Smooth muscle cell (in vitro differentiated cells): ENCODE measurements around the gene ALPI. TPM values are rescaled to one million over a fixed set of nuclear protein-coding genes. Genes with fewer than 3 reads are reported as not detected.

Experiments
- DNase-seq: peaks from one replicate; lab custom pipeline; 2025; ENCODE audit not compliant: unreplicated experiment; lab: John Stamatoyannopoulos, UW
- H2AFZ ChIP-seq: fragments of 200-600 bp; sonication (generic); 2 replicates; pipeline ENCODE4 v1.6.0; 2016; ENCODE audit warnings: antibody characterized with exemption, low read depth, mild to moderate bottlenecking
- H3F3A ChIP-seq: fragments of 200-600 bp; sonication (generic); 2 replicates; pipeline ENCODE4 v1.6.0; 2017; ENCODE audit warnings: antibody characterized with exemption, low read depth
- H3K27ac ChIP-seq: fragments of 200-600 bp; sonication (generic); 2 replicates; pipeline ENCODE4 v1.5.1; 2016; ENCODE audit warnings: low read depth, mild to moderate bottlenecking
- H3K27me3 ChIP-seq: fragments of 200-600 bp; sonication (generic); 2 replicates; pipeline ENCODE4 v1.6.1; 2016; ENCODE audit warnings: low read depth, mild to moderate bottlenecking
- H3K36me3 ChIP-seq: fragments of 200-600 bp; sonication (generic); 2 replicates; pipeline ENCODE4 v1.5.1; 2016; ENCODE audit warnings: low read depth
- H3K4me1 ChIP-seq: fragments of 200-600 bp; sonication (generic); 2 replicates; pipeline ENCODE4 v1.5.1; 2016; ENCODE audit warnings: low read depth
- H3K4me2 ChIP-seq: fragments of 200-600 bp; sonication (generic); 2 replicates; pipeline ENCODE4 v1.6.0; 2016; ENCODE audit warnings: mild to moderate bottlenecking
- H3K4me3 ChIP-seq: fragments of 200-600 bp; sonication (generic); 2 replicates; pipeline ENCODE4 v1.5.1; 2016; ENCODE audit warnings: mild to moderate bottlenecking
- H3K79me2 ChIP-seq: fragments of 200-600 bp; sonication (generic); 2 replicates; pipeline ENCODE4 v1.6.0; 2016; ENCODE audit warnings: low read depth, mild to moderate bottlenecking
- H3K9ac ChIP-seq: fragments of 200-600 bp; sonication (generic); 2 replicates; pipeline ENCODE4 v1.6.0; 2016; ENCODE audit warnings: low read depth
- H3K9me3 ChIP-seq: fragments of 200-600 bp; sonication (generic); replicated peaks from 2 replicates; pipeline ENCODE4 v1.5.1; 2016; ENCODE audit warnings: low read depth
- H4K20me1 ChIP-seq: fragments of 200-600 bp; sonication (generic); 2 replicates; pipeline ENCODE4 v1.6.0; 2016; ENCODE audit warnings: low read depth
- WGBS: methylation state at CpG from one replicate; pipeline ENCODE4 v1.1.7; 2016; ENCODE audit warnings: low lambda C conversion rate; 5-methylcytosine and 5-hydroxymethylcytosine counted together
- polyA plus RNA-seq: library from polyadenylated mRNA; unstranded; fragments of >200 nt; fragmentation: Nextera tagmentation; extraction: Ambion mirVana; gene quantifications from 2 replicates; pipeline ENCODE4 v1.2.1, GENCODE V29; 2016
- total RNA-seq: library from RNA; depleted of rRNA; stranded (reverse); fragments of >200 nt; gene quantifications from 2 replicates; pipeline ENCODE4 v1.2.3, GENCODE V29; 2014
- TF ChIP-seq, protein P1 (sequence below): fragments of 200-600 bp; sonication (generic); IDR thresholded peaks from 2 replicates; pipeline ENCODE4 v1.5.1; 2017; ENCODE audit warnings: borderline replicate concordance, mild to moderate bottlenecking, antibody characterized with exemption; ENCODE audit not compliant: insufficient read depth, poor library complexity, severe bottlenecking

Gene ALPI
- total and polyA plus RNA-seq, 2 experiments from 2014 or later, result not detected

DNA sequence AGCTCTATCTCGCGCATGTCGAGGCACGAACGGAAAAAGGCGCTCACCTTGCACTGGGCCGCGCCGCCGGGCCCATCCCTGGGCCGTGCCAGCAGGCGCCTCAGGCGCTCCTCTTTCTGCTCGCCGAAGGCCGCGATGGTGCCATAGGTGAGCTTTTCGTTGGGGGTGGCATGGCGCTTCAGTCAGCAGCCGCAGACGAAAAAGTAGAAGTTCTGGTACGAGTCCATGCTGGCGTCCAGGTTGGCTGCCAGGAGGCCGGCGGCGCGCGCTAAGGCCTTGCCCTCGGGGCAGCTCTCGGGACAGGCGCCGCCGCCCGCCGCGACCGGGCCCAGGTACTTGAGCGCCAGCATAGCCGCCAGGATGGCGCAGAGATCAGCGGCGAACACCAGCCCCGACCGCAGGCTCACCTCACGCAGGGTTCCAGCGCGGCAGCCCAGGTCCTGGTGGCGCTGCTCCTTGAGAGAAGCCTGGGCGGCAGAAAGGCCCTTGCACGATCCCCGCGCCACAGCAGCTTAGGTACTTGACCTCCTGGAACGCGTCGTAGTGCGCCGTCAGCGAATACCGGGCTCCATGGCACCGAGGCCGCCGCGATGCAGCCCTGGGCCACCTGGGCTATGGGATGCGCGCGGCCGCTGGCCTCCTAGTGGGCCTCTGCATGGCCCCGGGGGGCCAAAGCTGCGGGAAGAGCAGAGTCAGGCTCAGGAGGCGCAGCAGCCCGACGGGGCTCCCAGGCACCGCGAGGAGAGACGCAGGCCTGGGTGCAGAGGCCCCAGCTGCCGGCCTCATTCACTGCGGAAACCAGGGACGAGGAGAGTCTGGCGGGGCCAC, 36.5 kb upstream of the ALPI start:
- Histone ChIP-seq H3K4me2 (peak overlapping the region; percentile 90), H3K36me3 (no peaks in the 10 kb centered on the region), H2AFZ (no peak overlapping the region), H3K27me3 (peaks cover 72% of the 10 kb centered on the region), H3K4me1 (peaks cover 13% of the 10 kb centered on the region), H3F3A (no peaks in the 10 kb centered on the region), H3K4me3 (peak overlapping the region; percentile 48), H3K27ac (no peak overlapping the region), H3K9me3 (no peaks in the 10 kb centered on the region), H3K9ac (no peak overlapping the region), H4K20me1 (no peaks in the 10 kb centered on the region), H3K79me2 (no peaks in the 10 kb centered on the region)
- DNase-seq, result no peak
- TF ChIP-seq, protein P1, sequence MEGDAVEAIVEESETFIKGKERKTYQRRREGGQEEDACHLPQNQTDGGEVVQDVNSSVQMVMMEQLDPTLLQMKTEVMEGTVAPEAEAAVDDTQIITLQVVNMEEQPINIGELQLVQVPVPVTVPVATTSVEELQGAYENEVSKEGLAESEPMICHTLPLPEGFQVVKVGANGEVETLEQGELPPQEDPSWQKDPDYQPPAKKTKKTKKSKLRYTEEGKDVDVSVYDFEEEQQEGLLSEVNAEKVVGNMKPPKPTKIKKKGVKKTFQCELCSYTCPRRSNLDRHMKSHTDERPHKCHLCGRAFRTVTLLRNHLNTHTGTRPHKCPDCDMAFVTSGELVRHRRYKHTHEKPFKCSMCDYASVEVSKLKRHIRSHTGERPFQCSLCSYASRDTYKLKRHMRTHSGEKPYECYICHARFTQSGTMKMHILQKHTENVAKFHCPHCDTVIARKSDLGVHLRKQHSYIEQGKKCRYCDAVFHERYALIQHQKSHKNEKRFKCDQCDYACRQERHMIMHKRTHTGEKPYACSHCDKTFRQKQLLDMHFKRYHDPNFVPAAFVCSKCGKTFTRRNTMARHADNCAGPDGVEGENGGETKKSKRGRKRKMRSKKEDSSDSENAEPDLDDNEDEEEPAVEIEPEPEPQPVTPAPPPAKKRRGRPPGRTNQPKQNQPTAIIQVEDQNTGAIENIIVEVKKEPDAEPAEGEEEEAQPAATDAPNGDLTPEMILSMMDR, result no peak
- WGBS, result 3% methylated on average over 79 of the region's 79 CpGs

GRCh38 chr2:232420073-232420454, 35.9 kb upstream of the ALPI start:
- H3K9me3 ChIP-seq, result no peaks in the 10 kb centered on the region
- H3K27ac ChIP-seq, result no peak overlapping the region
- no peaks in the 10 kb centered on the region for H3K36me3 ChIP-seq
- peak overlapping the region; percentile 87 for H3K4me2 ChIP-seq
- H3K79me2 ChIP-seq, result no peaks in the 10 kb centered on the region
- H3K27me3 ChIP-seq, result peaks cover 74% of the 10 kb centered on the region
- H3K9ac ChIP-seq, result no peak overlapping the region
- TF ChIP-seq, protein P1, result no peak
- no peak for DNase-seq
- H3F3A ChIP-seq, result no peaks in the 10 kb centered on the region
- H3K4me3 ChIP-seq, result peak overlapping the region; percentile 43
- H4K20me1 ChIP-seq, result no peaks in the 10 kb centered on the region
- H2AFZ ChIP-seq, result no peak overlapping the region
- WGBS, result 6% methylated on average over 22 of the region's 22 CpGs
- H3K4me1 ChIP-seq, result peaks cover 13% of the 10 kb centered on the region

DNA sequence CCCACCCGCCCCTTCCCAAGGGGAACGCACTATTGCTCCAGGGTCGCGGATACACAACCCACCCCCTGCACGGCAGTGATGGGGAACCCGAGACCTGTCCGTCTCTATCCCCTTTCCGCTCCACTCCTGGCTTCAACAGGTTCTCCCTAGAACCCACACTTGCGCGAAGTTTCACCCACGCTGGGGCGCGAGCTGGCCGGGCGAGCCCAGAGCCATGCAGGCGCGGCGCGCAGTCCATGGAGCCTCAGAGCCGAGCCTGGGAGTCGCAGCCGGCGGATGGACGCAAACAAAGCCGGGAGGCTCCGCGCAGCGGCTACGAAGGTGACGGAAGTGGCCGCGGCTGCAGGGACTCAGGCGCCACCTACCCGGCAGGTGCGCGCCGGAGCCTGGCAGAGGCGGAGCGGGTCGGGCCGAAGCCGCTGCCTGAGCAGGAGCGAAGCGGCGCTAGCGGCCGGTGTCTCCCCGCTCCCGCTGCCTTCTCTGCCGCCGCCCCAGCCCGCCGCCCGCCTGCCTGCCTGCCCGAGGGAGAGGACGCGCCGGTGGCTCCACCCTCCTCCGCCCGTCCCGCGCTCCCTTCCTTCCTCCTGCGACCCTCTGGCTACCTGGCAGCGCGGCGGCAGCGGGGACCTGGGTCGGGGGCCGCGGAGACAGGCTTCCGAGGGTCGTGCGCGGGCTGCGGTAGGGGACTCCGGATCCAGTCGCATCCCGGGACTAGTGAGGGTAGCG, 35.3 kb upstream of the ALPI start:
- no peak overlapping the region for H3K9ac ChIP-seq
- no peak for DNase-seq
- peak overlapping the region; percentile 87 for H3K4me2 ChIP-seq

More for the DNA sequence above, 35.3 kb upstream of the ALPI start:
- TF ChIP-seq, protein P1, result no peak
- peaks cover 13% of the 10 kb centered on the region for H3K4me1 ChIP-seq
- no peak overlapping the region for H3K27ac ChIP-seq
- no peaks in the 10 kb centered on the region for H3K9me3 ChIP-seq
- no peaks in the 10 kb centered on the region for H4K20me1 ChIP-seq
- WGBS, result 3% methylated on average over 63 of the region's 79 CpGs
- no peaks in the 10 kb centered on the region for H3F3A ChIP-seq
- peaks cover 79% of the 10 kb centered on the region for H3K27me3 ChIP-seq
- H3K4me3 ChIP-seq, result peak overlapping the region; percentile 43
- no peaks in the 10 kb centered on the region for H3K36me3 ChIP-seq
- no peaks in the 10 kb centered on the region for H3K79me2 ChIP-seq
- no peak overlapping the region for H2AFZ ChIP-seq
